GM12878 (cell line): Measurements from ENCODE around the gene EPHB1. TPM values are rescaled to one million over a fixed set of nuclear protein-coding genes. Genes with fewer than 3 reads are reported as not detected.

Source experiments
- ATAC-seq: fragments of 200-7000 bp; cut with Tn5 transposase; 3 replicates; pipeline ENCODE4 v1.9.1; 2020; ENCODE audit warnings: mild to moderate bottlenecking, moderate library complexity
- BruUV-seq: library from RNA; stranded (reverse); fragments of 400-500 nt; replicated peaks from 2 replicates; lab custom pipeline; 2021; lab: Mats Ljungman, UMichigan
- CTCF ChIA-PET: fragments of 300-600 bp; sonication (Branson Sonifier 250); formaldehyde crosslinking; extraction: SDS; loops from one replicate; lab custom pipeline; 2021; ENCODE audit warnings: inconsistent platforms; lab: Yijun Ruan, JAX
- POLR2A ChIA-PET: fragments of 350-600 bp; formaldehyde crosslinking; extraction: SDS; loops from one replicate; lab custom pipeline; 2021; ENCODE audit warnings: inconsistent platforms; lab: Charles Lee
- RAD21 ChIA-PET: fragments of 300-600 bp; sonication (Branson Sonifier 250); formaldehyde crosslinking; loops from one replicate; lab custom pipeline; 2023; ENCODE audit warnings: antibody characterized with exemption; ENCODE audit not compliant: unreplicated experiment; lab: Charles Lee
- SMC1A ChIA-PET: fragments of 300-600 bp; sonication (Branson Sonifier 250); formaldehyde crosslinking; loops from one replicate; lab custom pipeline; 2023; ENCODE audit not compliant: unreplicated experiment, uncharacterized antibody; lab: Charles Lee
- DNase-seq: peaks from one replicate; pipeline ENCODE4 v3.0.0-alpha.2; 2011; ENCODE audit warnings: low read depth, low spot score
- FAIRE-seq: peaks from 3 replicates; lab custom pipeline; 2011; peaks lifted over from hg19 to GRCh38; lab: Jason Lieb, UNC
- H2AFZ ChIP-seq: 2 replicates; pipeline ENCODE4 v1.6.0; 2011; ENCODE audit warnings: low read depth, low read length, control low read depth; ENCODE audit not compliant: control insufficient read depth
- H3K27ac ChIP-seq: 2 replicates; pipeline ENCODE4 v1.5.1; 2011; ENCODE audit warnings: control low read depth; ENCODE audit not compliant: control insufficient read depth, insufficient read depth
- H3K27me3 ChIP-seq, 2 experiments: replicated peaks in 1 of 2; 2 replicates each; pipeline versions ENCODE4 v1.6.0 to v1.6.1; 2011; ENCODE audit warnings: low read length in 1 of 2; ENCODE audit not compliant: control insufficient read depth in 2 of 2, insufficient read depth in 2 of 2
- H3K36me3 ChIP-seq, 2 experiments: 2 replicates each; pipeline ENCODE4 v1.5.1; 2011; ENCODE audit warnings: low read length in 1 of 2; ENCODE audit not compliant: control insufficient read depth in 2 of 2, insufficient read depth in 2 of 2
- H3K4me1 ChIP-seq: 2 replicates; pipeline ENCODE4 v1.6.1; 2011; ENCODE audit warnings: mild to moderate bottlenecking, low read length, moderate library complexity, mixed read lengths; ENCODE audit not compliant: control insufficient read depth, insufficient read depth
- H3K4me2 ChIP-seq: 2 replicates; pipeline ENCODE4 v1.6.0; 2011; ENCODE audit warnings: control low read depth; ENCODE audit not compliant: control insufficient read depth, insufficient read depth
- H3K4me3 ChIP-seq: fragments of 200-600 bp; sonication (generic); 2 replicates; pipeline ENCODE4 v1.5.1; 2016
- H3K79me2 ChIP-seq: 2 replicates; pipeline ENCODE4 v1.6.0; 2011; ENCODE audit warnings: low read length; ENCODE audit not compliant: control insufficient read depth, insufficient read depth
- H3K9ac ChIP-seq: 2 replicates; pipeline ENCODE4 v1.8.0; 2011; ENCODE audit warnings: low read length, control low read depth, mixed read lengths; ENCODE audit not compliant: control insufficient read depth, insufficient read depth
- H3K9me3 ChIP-seq: replicated peaks from 3 replicates; pipeline ENCODE4 v1.5.1; 2011; ENCODE audit warnings: mild to moderate bottlenecking, low read length; ENCODE audit not compliant: control insufficient read depth, insufficient read depth
- H4K20me1 ChIP-seq: 2 replicates; pipeline ENCODE4 v1.6.0; 2011; ENCODE audit not compliant: control insufficient read depth, insufficient read depth
- BCL11A ChIP-seq: IDR thresholded peaks from 2 replicates; pipeline ENCODE4 v1.6.1; 2011; ENCODE audit warnings: low read depth, low read length
- BMI1 ChIP-seq: fragments of 450-650 bp; IDR thresholded peaks from 2 replicates; pipeline ENCODE4 v1.6.1; 2016; ENCODE audit warnings: mild to moderate bottlenecking, moderate library complexity, borderline replicate concordance
- CTCF ChIP-seq, 3 experiments: IDR thresholded peaks in 2 of 3; conservative IDR thresholded peaks in 1 of 3; 2 replicates each; pipeline ENCODE4 v1.5.1; 2011; ENCODE audit warnings: low read depth in 3 of 3, low read length in 3 of 3, mild to moderate bottlenecking in 3 of 3, control low read depth in 2 of 3, moderate library complexity in 2 of 3, inconsistent platforms in 1 of 3, mixed read lengths in 1 of 3; ENCODE audit not compliant: control insufficient read depth in 2 of 3, insufficient read depth in 1 of 3; ENCODE audit errors: extremely low read depth in 1 of 3
- ETV6 ChIP-seq, 2 experiments: fragments of 450-650 bp in 1 of 2; IDR thresholded peaks in 1 of 2; conservative IDR thresholded peaks in 1 of 2; 2 replicates each; pipeline ENCODE4 v1.6.1; 2014; ENCODE audit warnings: antibody characterized with exemption in 1 of 2, borderline replicate concordance in 1 of 2, low read depth in 1 of 2, mild to moderate bottlenecking in 1 of 2, moderate library complexity in 1 of 2
- FOS ChIP-seq: IDR thresholded peaks from 3 replicates; pipeline ENCODE4 v1.6.1; 2011; ENCODE audit warnings: borderline replicate concordance; ENCODE audit not compliant: insufficient read length; ENCODE audit errors: extremely low read depth
- JUND ChIP-seq: IDR thresholded peaks from 2 replicates; pipeline ENCODE4 v1.6.1; 2012; ENCODE audit warnings: low read depth, mild to moderate bottlenecking, low read length, improper control_type of control experiment, moderate library complexity
- KLF5 ChIP-seq: fragments of 450-650 bp; IDR thresholded peaks from 2 replicates; pipeline ENCODE4 v1.6.1; 2014; ENCODE audit warnings: mild to moderate bottlenecking; ENCODE audit not compliant: partially characterized antibody
- MEF2A ChIP-seq: IDR thresholded peaks from 2 replicates; pipeline ENCODE4 v1.6.1; 2011; ENCODE audit warnings: low read depth, mild to moderate bottlenecking, low read length, moderate library complexity; ENCODE audit not compliant: insufficient read depth
- MTA2 ChIP-seq: fragments of 450-650 bp; IDR thresholded peaks from 2 replicates; pipeline ENCODE4 v1.6.1; 2016; ENCODE audit warnings: low read depth, mild to moderate bottlenecking, moderate library complexity
- POLR2A ChIP-seq: IDR thresholded peaks from 2 replicates; pipeline ENCODE4 v1.6.1; 2011; ENCODE audit warnings: low read depth, mild to moderate bottlenecking, low read length
- RAD51 ChIP-seq: fragments of 450-650 bp; IDR thresholded peaks from 2 replicates; pipeline ENCODE4 v1.6.1; 2016; ENCODE audit warnings: moderate library complexity, mild to moderate bottlenecking, inconsistent platforms
- RELB ChIP-seq: fragments of 450-650 bp; IDR thresholded peaks from 2 replicates; pipeline ENCODE4 v1.6.1; 2017; ENCODE audit warnings: low read depth, mild to moderate bottlenecking, moderate library complexity
- RFX5 ChIP-seq: IDR thresholded peaks from 2 replicates; pipeline ENCODE4 v1.6.1; 2011; ENCODE audit warnings: low read depth, low read length, improper control_type of control experiment
- TCF3 ChIP-seq: IDR thresholded peaks from 2 replicates; pipeline ENCODE4 v1.6.1; 2012; ENCODE audit warnings: low read depth, mild to moderate bottlenecking, low read length, borderline replicate concordance; ENCODE audit not compliant: insufficient read depth
- YY1 ChIP-seq: IDR thresholded peaks from 2 replicates; pipeline ENCODE4 v1.6.1; 2011; ENCODE audit warnings: low read depth, mild to moderate bottlenecking, low read length
- ZNF274 ChIP-seq: IDR thresholded peaks from one replicate; pipeline ENCODE4 v1.8.0; 2011; ENCODE audit not compliant: insufficient read length, insufficient read depth
- WGBS: methylation state at CpG from one replicate; pipeline ENCODE4 v1.1.6; 2016; ENCODE audit warnings: low lambda C conversion rate; ENCODE audit not compliant: insufficient replicate concordance, insufficient coverage; ENCODE audit errors: missing lambda C conversion rate; 5-methylcytosine and 5-hydroxymethylcytosine counted together
- in situ Hi-C: fragments of 300-500 bp; cut with MboI; formaldehyde crosslinking; loops from 9 replicates; pipeline ENCODE4 v1.14.3; 2018; ENCODE audit warnings: mixed read lengths
- intact Hi-C: fragments of 100-400 bp; cut with micrococcal nuclease; formaldehyde crosslinking; loops from one replicate; pipeline ENCODE4 v1.14.2; 2022; ENCODE audit not compliant: unreplicated experiment
- polyA plus RNA-seq, 11 experiments: library from polyadenylated mRNA; depleted of rRNA in 4 of 11; unstranded in 6 of 11; stranded (reverse) in 5 of 11; fragments of >200 nt; fragmentation: Nextera tagmentation in 4 of 11; fragmentation: Illumina TruSeq in 1 of 11; extraction: Ambion mirVana in 4 of 11; extraction: Trizol in 1 of 11; gene quantifications; 1 replicate in 1 of 11; 2 replicates in 10 of 11; pipeline versions ENCODE4 v1.2.1 to v1.2.3, GENCODE V29; 2011 to 2016; ENCODE audit warnings: inconsistent platforms in 2 of 11, missing spikeins in 2 of 11, low read depth in 1 of 11
- total RNA-seq, 4 experiments: library from RNA; depleted of rRNA in 3 of 4; stranded (reverse); fragments of >200 nt in 3 of 4; fragmentation: Illumina TruSeq in 1 of 4; extraction: Trizol in 1 of 4; gene quantifications; 2 replicates each; pipeline versions ENCODE4 v1.2.1 to v1.2.3, GENCODE V29; 2013 to 2021
- TF ChIP-seq, protein P1 (sequence below): fragments of 450-650 bp; IDR thresholded peaks from 2 replicates; pipeline ENCODE4 v1.6.1; 2017; ENCODE audit warnings: borderline replicate concordance

The EPHB1 gene
- total and polyA plus RNA-seq, 10 of the 15 experiments (the other 5 are each of a cell fraction or from before 2014, with no cell fraction given) = 0.33 to 23.8 (median 1.2) TPM

DNA sequence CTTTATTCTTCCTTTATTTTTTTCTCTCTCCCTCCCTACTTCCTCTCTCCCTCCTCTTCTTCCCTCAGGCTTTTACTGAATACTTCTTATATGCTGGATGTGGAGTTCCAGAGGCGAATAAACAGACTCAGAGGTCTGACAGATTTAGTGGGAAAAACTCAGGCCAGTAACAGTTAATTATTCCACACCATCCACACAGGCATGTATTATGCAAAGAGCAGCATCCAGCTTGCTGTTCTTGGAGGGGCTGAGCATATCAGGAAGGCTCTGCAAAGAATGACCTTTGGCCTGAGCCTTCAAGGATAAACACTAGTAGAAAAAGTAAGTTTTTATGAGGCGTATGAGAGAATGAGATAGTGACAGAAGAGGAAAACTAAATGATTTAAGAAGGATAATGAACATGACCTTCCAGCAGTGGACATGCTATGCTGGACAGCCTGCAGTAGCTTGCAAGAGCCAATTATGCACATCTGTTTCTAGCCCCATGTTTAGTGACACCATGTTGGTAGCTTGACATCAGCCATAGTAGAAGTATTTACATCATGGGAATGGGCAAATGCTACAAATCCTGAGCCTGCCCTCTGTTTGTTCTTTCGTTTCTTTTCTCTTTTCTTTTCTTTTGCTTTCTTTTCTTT is 387.4 kb downstream of the EPHB1 start (continued):
- TF ChIP-seq CTCF (IDR thresholded peaks at IDR 0.05 in 2 of 3, conservative IDR thresholded peaks at IDR 0.05 in 1 of 3; ENCODE audit: control insufficient read depth in 2 of 3, extremely low read depth in 1 of 3, insufficient read depth in 1 of 3, low read depth in 3 of 3, low read length in 3 of 3) (no peak), FOS (no peak)

DNA sequence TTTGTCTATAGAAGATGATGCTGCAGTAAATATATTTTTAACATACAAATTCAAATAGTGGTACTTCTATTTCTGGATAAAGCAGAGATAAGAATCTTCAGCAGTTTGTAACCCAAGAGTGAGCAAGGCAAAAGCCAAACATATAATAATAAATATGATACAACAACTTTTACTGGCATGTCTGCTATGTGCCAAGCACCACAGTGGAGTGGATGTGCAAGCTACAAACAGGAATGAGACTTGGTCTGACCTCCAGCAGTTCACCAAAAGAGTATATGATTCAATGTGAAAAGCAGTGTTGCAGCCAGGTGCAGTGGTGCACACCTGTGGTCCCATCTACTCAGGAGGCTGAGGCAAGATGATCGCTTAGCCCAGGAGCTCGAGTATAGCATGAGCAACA is 395.6 kb downstream of the EPHB1 start:
- DNase-seq = no peak
- no peak for ATAC-seq
- no peaks in the 10 kb centered on the region; the same call in 2 of the 3 replicates for H3K9me3 ChIP-seq
- WGBS = 0% methylated on average over 2 of the region's 2 CpGs
- H3K27me3 ChIP-seq = no peaks in the 10 kb centered on the region
- ChIA-PET CTCF (interaction anchor here (0.7 kb wide), 1 partner anchor 29 kb away, joined by 3 read pairs; no protein-coding TSS in a partner anchor), SMC1A (interaction anchor here (1.0 to 1.1 kb wide), 2 partner anchors 11 to 124 kb away, joined by 3 to 5 read pairs; no protein-coding TSS in a partner anchor), RAD21 (no interaction called here), POLR2A (interaction anchor here (0.6 kb wide), 1 partner anchor 268 kb away, joined by 5 read pairs; no protein-coding TSS in a partner anchor)
- BruUV-seq = no TSS peak
- no peak overlapping the region for H3K4me2 ChIP-seq
- no peak overlapping the region for H2AFZ ChIP-seq
- H3K27ac ChIP-seq = no peak overlapping the region
- no peaks in the 10 kb centered on the region for H4K20me1 ChIP-seq
- no peak overlapping the region for H3K4me3 ChIP-seq
- no peaks in the 10 kb centered on the region for H3K4me1 ChIP-seq
- H3K79me2 ChIP-seq = no peaks in the 10 kb centered on the region
- no peak for FAIRE-seq
- no peak overlapping the region for H3K9ac ChIP-seq
- in situ Hi-C loops = no loop called here
- peaks cover 0 to 8% of the 10 kb centered on the region in 2 experiments; a peak in 3 of 4 replicates for H3K36me3 ChIP-seq
- intact Hi-C loops = no loop called here
- TF ChIP-seq, protein P1, sequence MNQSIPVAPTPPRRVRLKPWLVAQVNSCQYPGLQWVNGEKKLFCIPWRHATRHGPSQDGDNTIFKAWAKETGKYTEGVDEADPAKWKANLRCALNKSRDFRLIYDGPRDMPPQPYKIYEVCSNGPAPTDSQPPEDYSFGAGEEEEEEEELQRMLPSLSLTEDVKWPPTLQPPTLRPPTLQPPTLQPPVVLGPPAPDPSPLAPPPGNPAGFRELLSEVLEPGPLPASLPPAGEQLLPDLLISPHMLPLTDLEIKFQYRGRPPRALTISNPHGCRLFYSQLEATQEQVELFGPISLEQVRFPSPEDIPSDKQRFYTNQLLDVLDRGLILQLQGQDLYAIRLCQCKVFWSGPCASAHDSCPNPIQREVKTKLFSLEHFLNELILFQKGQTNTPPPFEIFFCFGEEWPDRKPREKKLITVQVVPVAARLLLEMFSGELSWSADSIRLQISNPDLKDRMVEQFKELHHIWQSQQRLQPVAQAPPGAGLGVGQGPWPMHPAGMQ = no peak
- TF ChIP-seq TCF3 (no peak), RELB (no peak), JUND (no peak), MEF2A (no peak), ETV6 (conservative IDR thresholded peaks at IDR 0.05 in 1 of 2, IDR thresholded peaks at IDR 0.05 in 1 of 2; ENCODE audit: borderline replicate concordance in 1 of 2, low read depth in 1 of 2) (no peak), POLR2A (no peak), ZNF274 (no peak), BMI1 (no peak), RFX5 (no peak), YY1 (no peak), MTA2 (no peak), RAD51 (no peak), KLF5 (no peak), BCL11A (no peak)
